HG03280 (cell line): Measurements from ENCODE around the gene NDUFS3.

Source experiments
- ATAC-seq: cut with Tn5 transposase; IDR thresholded peaks from one replicate; pipeline ENCODE4 v1.9.1; 2021; ENCODE audit warnings: mild to moderate bottlenecking, moderate library complexity; ENCODE audit not compliant: unreplicated experiment

Gene NDUFS3

GRCh38 chr11:47589584-47589976 is 10.7 kb downstream of the NDUFS3 start:
- ATAC-seq = no peak

DNA sequence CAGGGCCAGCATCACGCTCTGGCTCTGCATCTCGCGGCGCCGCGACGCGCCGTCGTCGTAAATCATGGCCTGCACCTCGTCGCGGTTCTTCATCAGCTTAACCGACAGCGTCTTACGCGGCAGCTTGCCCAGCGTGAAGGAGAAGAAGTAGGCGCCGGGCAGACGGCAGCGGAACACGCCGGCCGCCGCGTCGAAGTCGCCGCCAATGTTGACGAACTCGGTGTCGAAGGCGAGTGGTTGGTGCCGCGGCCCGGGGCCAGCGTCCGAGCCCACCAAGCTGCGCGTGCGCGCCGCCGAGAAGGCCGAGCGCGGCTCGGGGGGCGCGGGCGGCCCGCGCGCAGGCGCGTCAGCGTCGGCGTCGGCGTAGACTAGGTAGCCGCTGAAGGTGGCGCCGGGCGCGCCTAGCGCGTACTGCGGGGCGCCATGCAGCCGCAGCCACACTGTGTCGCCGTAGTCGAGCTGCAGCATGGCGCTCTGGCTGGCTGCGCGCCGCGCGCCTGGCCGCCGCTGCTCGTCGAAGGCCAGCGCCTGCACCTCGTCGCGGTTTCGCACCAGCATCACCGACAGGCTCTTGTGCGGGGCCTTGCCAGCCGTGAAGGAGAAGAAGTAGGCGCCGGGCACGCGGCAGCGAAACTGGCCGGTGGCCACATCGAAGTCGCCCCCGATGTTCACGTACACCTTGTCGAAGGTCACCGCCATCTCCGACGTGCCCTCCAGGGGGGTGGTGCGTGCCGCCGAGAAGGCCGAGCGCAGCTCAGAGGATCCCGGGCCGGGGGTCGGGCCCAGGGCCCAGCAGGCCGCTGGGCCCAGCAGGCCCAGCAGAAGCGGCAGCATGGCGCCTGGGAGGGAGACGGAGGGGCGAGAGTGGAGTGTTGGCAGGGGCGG is 11.3 kb downstream of the NDUFS3 start:
- no peak for ATAC-seq

DNA sequence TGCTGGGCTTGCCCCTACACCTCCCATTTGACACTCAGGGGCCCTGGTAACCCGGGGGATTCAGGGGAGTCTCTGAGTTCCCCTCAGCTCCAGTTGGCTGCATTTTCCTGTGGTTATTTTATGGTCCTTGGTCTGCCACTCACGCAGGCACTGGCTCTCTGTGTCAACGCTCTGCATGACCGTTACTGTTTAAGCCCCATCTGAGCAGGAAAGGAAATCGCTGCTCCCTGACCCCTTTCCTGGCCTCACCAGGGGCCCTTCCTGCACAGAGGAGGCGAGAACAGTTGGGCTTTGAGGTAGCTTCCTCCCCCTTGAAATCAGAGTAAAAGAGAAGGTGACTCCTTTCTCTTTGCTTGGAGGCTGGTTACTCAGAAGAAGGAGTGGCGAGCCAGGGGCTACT is 12.9 kb downstream of the NDUFS3 start:
- ATAC-seq = no peak

GRCh38 chr11:47592251-47592650 is 13.4 kb downstream of the NDUFS3 start:
- ATAC-seq = no peak

DNA sequence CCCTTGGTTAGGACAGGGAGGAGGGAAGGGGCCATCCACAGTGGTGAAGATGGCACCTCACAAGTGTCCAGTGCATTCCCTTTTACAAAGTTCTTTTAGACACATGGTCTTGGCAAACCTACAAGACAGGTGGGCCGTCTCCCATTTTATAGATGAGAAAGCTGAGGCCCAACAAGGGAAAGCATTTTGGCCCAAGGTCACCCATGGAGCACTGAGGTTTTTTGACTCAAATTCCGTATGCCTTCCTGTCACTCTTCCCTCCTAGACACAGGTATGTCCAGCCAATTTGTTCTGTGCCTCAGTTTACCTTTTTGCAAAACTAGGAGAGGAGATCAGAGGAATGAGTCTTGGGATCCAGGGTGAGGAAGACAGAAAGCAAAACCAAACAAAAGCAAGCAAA is 14.1 kb downstream of the NDUFS3 start:
- ATAC-seq = no peak

GRCh38 chr11:47593492-47593933 is 14.6 kb downstream of the NDUFS3 start:
- ATAC-seq = no peak

DNA sequence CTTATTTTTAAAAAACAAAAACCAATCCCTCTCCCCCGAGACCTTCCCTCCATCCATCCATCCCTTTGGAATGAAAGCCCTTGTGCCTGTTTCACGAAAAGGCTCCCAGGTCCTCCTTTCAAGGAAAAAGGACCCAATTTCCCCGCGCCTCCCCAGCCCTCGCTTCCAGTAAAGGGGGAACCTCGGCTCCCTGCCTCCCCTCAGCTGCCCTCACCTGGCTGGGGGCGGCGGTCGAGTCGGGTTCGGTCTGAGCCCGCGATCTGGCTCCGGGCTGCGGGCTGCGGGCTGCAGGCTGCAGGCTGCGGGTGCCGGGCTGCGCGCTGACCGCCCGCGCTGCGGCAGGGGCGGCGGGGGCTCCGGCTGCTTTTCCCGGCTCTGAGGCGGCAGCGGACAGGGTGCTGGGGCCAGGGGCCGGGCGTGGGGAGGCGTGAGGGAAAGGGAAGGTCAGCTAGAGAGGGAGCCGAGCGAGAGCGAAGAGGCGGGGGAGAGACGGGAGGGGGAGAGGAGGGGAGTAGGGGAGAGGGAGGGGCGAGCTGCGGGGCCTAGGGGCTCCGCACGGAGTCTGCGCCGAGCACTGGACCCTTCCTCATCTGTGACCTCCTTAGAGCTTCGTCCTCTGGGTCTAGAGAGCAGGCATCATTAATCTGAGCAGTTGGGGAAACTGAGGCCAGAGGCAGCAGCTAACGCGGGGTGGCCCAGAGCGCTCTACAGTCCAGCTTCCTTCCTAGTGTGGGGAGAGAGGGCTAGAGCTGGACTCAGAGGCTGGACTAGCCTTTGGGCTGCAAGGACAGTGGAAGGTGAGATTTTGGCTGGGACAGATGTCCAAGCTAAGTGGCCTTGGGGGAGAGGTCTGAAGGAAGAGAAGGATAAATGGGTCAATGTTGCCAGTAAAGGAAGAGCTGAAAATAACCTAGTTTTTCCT is 15.3 kb downstream of the NDUFS3 start, which contains the start of gene C1QTNF4:
C1QTNF4 (minus strand) TSS at position 478 of the 922 bp plus-strand sequence. CDS start 3,601 bp downstream, outside the sequence.
- no peak for ATAC-seq

DNA sequence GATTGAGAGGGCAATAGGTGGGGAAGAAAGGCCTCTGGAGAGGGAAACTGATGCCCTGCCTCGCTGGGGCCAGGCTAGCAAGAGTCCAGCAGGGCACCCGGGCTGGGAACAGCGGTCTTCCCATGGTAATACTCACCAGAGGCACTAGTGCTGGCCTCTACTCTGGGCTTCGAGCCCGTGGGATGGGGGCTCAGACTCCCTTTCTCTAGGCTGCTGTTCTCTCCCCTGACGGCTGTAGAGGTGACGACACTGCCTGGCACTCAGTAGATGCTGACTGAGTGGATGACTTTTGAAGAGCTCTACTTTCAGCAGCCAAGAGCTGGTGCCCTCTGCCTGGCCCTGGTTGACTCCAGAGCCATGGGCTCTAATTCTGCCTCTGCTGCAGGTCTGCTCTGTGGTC is 16.2 kb downstream of the NDUFS3 start:
- ATAC-seq = no peak

DNA sequence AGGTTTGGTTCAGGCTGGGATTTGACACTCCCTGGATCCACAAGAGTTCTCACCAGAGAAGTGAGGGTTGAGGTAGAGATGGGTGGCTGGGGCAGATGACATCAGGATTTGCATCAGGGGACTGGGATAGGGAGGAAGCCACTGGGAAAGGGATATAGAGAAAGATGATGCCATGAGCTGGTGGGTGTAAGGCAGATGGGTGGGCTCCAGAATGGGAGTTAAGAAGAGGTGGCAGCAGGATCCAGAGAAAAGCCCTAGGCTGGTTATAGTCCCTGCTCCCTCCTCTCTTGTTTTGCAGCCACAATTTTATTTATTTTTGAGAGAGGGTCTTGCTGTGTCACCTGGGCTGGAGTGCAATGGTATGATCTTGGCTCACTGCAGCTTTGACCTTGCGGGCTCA is 17.1 kb downstream of the NDUFS3 start:
- ATAC-seq = no peak

DNA sequence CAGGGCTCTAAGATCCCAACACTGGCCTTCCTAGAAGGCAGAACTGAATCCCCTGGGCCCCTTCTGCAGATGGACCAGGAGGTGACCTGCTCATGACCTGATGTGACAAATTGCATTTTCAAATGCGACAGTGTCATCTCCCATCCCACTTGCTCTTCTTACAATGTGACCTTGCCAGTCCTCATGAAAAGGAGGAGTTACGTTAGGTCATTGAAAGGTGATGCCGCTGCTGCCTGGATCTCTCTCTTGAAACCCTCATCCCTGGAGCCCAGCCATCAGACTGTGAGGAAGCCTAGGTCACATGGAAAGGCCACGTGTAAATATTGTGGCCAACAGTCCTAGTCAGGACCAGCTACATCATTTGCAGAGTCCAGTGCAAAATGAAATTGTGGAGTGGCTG is 21.0 kb downstream of the NDUFS3 start:
- no peak for ATAC-seq

DNA sequence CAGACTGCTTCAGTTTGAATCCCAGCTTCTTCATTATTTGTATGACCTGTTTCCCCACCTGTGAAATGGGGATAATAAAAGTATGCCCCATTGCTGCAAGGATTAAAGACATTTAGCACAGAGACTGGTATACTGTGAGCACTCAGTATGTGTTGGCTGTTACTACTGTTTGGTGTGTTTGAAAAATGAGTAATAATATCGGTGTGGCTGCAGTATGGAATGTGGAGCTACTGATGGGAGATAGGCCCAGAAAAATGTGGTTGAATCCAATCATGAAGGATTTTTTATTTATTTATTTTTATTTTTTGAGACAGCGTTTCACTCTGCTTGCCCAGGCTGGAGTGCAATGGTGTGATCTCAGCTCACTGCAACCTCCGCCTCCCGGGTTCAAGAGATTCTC is 24.4 kb downstream of the NDUFS3 start:
- ATAC-seq = no peak

DNA sequence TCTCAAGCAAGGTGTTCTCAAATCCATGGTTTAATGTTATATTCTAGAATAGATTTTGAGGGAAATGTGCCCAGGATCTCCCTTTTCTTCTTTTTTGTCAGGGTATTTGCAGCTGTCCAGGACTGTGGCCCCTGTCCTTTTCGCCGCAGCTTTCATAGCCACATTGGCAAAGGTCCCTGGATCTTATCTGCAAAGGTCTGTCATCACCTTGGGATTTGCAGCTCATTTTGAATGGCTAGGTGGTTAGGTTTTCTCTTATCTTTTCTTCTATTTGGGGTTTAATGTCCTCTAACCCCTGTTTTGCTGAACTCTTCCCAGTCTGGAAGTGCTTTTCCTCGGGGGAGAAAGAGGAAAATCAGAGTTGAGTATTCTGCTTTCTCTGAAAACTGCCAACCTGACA is 27.0 kb downstream of the NDUFS3 start:
- no peak for ATAC-seq

GRCh38 chr11:47606731-47607130 is 27.9 kb downstream of the NDUFS3 start:
- no peak for ATAC-seq

- no peak for ATAC-seq
Observed at GRCh38 chr11:47607380-47607779, 28.5 kb downstream of the NDUFS3 start.

- ATAC-seq = no peak
Observed at GRCh38 chr11:47609675-47610074, 30.8 kb downstream of the NDUFS3 start.

- peak; percentile 80 for ATAC-seq
Observed at GRCh38 chr11:47611348-47611794, 32.5 kb downstream of the NDUFS3 start.

- ATAC-seq = no peak
Observed at GRCh38 chr11:47615249-47615648, 36.4 kb downstream of the NDUFS3 start.

- ATAC-seq = no peak
Observed at GRCh38 chr11:47616726-47617416, 38.0 kb downstream of the NDUFS3 start.

GRCh38 chr11:47617417-47617809 is 38.5 kb downstream of the NDUFS3 start:
- ATAC-seq = no peak

- ATAC-seq = no peak
Observed at GRCh38 chr11:47620836-47621378, 42.0 kb downstream of the NDUFS3 start.

DNA sequence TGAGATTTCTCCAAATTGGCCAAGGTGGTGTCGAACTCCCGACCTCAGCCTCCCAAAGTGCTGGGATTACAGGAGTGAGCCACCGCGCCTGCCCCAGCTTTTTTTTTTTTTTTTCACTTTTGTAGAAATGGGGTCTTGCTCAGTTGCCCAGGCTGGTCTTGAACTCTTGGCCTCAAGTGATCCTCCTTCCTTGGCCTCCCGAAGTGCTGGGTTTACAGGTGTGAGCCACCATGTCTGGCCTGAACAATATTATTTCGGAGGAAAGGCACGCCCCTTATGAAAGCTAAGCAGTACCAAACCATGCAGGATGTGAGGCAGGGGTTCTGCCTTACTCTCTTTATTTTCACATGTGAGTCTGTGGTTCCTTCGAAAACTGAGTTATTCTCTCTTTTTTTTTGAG is 47.4 kb downstream of the NDUFS3 start:
- ATAC-seq = no peak
